Measurements from ENCODE around the gene JAKMIP3. TPM values are rescaled to one million over a fixed set of nuclear protein-coding genes. Genes with fewer than 3 reads are reported as not detected.
A peak's percentile ranks its signal among the peaks of the same experiment; 100 is the strongest.

The JAKMIP3 gene
- total RNA-seq, 6 donors from 2014 or later, result 0.13 to 3.1 (median 0.52) TPM; not detected in 2

GRCh38 chr10:132110111-132110521 lies 44.4 kb downstream of the JAKMIP3 start:
- TF ChIP-seq POLR2AphosphoS5 (IDR thresholded peaks at IDR 0.05) (no peak), EP300 (IDR thresholded peaks at IDR 0.05) (no peak), POLR2A (IDR thresholded peaks at IDR 0.05) (no peak)
- TF ChIP-seq, protein P1, sequence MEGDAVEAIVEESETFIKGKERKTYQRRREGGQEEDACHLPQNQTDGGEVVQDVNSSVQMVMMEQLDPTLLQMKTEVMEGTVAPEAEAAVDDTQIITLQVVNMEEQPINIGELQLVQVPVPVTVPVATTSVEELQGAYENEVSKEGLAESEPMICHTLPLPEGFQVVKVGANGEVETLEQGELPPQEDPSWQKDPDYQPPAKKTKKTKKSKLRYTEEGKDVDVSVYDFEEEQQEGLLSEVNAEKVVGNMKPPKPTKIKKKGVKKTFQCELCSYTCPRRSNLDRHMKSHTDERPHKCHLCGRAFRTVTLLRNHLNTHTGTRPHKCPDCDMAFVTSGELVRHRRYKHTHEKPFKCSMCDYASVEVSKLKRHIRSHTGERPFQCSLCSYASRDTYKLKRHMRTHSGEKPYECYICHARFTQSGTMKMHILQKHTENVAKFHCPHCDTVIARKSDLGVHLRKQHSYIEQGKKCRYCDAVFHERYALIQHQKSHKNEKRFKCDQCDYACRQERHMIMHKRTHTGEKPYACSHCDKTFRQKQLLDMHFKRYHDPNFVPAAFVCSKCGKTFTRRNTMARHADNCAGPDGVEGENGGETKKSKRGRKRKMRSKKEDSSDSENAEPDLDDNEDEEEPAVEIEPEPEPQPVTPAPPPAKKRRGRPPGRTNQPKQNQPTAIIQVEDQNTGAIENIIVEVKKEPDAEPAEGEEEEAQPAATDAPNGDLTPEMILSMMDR (IDR thresholded peaks at IDR 0.05), result no peak
- DNase-seq (peak; percentile 13 to 62), ATAC-seq (ENCODE audit: low FRiP score in 2 of 2) (peak in 1 of 2 donors; percentile 15)
- H3K4me3 ChIP-seq, result no peak overlapping the region
- H3K36me3 ChIP-seq, result no peaks in the 10 kb centered on the region
- 74 to 76% methylated on average over 6 to 14 of the region's 14 CpGs for WGBS, 2 donors
- H3K4me1 ChIP-seq, result no peaks in the 10 kb centered on the region
- H3K9me3 ChIP-seq, result no peaks in the 10 kb centered on the region
- H3K27me3 ChIP-seq, result no peaks in the 10 kb centered on the region
- no peak overlapping the region for H3K27ac ChIP-seq

- DNase-seq, result peak in 1 of 2 donors; percentile 9
- ATAC-seq (ENCODE audit: low FRiP score in 2 of 2), result no peak
- H3K27me3 ChIP-seq, result no peaks in the 10 kb centered on the region
- H3K4me1 ChIP-seq, result no peaks in the 10 kb centered on the region
- H3K27ac ChIP-seq, result no peak overlapping the region
- WGBS, 2 donors, result 56 to 80% methylated on average over 14 of the region's 14 CpGs
- no peaks in the 10 kb centered on the region for H3K9me3 ChIP-seq
- no peak overlapping the region for H3K4me3 ChIP-seq
- TF ChIP-seq POLR2A (IDR thresholded peaks at IDR 0.05) (no peak), POLR2AphosphoS5 (IDR thresholded peaks at IDR 0.05) (no peak), EP300 (IDR thresholded peaks at IDR 0.05) (no peak)
- TF ChIP-seq, protein P1 (IDR thresholded peaks at IDR 0.05), result no peak
- no peaks in the 10 kb centered on the region for H3K36me3 ChIP-seq
Observed at GRCh38 chr10:132110713-132111112, 45.0 kb downstream of the JAKMIP3 start.

DNA sequence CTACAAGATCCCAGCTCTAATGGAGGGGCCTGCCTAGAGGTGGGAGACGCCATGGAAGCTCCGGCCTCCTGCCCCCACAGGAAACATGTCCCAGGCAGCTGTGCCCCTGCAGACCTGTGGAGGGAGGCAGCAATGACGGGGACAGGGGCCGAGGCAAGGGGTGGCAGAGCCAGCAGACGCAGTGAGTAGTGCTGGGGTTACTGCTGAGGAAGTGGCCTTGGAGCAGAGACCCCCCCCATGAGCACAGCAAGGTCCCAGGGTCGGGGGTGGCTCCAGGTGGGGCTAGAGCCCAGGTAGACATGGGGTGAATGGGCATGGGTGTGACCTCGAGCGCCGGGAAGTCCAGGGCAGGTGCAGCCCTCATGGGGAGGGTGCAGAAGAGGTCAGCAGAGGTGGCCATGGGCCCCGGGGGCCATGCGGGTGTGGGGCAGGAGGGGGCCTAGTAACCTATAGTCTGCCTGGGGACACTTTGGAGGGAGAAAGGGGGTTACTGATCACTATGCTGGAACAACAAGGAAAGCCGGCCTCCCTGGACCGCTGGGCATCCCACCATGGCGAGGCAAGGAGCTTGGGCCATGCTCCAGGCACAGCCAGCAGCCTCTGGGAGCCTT lies 45.5 kb downstream of the JAKMIP3 start:
- ATAC-seq (ENCODE audit: low FRiP score in 2 of 2), result no peak
- WGBS, 2 donors, result 81 to 86% methylated on average over 13 of the region's 14 CpGs
- no peak for TF ChIP-seq POLR2AphosphoS5 (IDR thresholded peaks at IDR 0.05)
- no peak for TF ChIP-seq POLR2A (IDR thresholded peaks at IDR 0.05)
- TF ChIP-seq, protein P1 (IDR thresholded peaks at IDR 0.05), result no peak
- TF ChIP-seq EP300 (IDR thresholded peaks at IDR 0.05), result no peak

DNA sequence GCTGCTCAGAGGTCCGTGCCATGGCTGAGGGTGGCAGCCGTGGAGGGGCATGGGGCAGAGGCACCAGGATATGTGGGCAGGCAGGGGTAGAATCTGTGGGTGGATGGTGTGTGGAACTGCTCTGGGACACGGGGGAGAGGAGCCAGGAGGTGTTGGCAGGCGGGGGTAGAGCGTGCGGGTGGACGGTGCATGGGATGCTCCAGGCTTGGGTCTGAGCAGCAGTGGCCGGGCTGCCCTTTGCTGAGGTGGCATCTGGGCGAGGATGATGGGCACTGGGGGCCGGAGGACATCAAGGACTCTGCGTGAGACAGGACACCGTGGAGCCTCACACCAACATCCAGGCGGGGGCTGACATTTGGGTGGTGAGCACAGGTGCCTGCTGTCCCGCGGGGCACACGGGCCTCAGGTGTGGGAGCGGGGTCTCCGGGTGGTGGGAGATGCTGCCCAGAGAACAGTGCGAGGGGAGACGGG lies 46.2 kb downstream of the JAKMIP3 start:
- 86 to 87% methylated on average over 18 to 20 of the region's 20 CpGs for WGBS, 2 donors
- H3K27me3 ChIP-seq, result no peaks in the 10 kb centered on the region
- no peaks in the 10 kb centered on the region for H3K4me1 ChIP-seq
- H3K27ac ChIP-seq, result no peak overlapping the region
- H3K36me3 ChIP-seq, result no peaks in the 10 kb centered on the region
- no peak for TF ChIP-seq POLR2AphosphoS5 (IDR thresholded peaks at IDR 0.05)
- TF ChIP-seq EP300 (IDR thresholded peaks at IDR 0.05), result no peak
- no peak for TF ChIP-seq POLR2A (IDR thresholded peaks at IDR 0.05)
- TF ChIP-seq, protein P1 (IDR thresholded peaks at IDR 0.05), result no peak
- no peak overlapping the region for H3K4me3 ChIP-seq
- no peaks in the 10 kb centered on the region for H3K9me3 ChIP-seq
- ATAC-seq (ENCODE audit: low FRiP score in 2 of 2) (peak in 1 of 2 donors; percentile 38), DNase-seq (peak in 1 of 2 donors; percentile 14)

More for the DNA sequence above, 45.5 kb downstream of the JAKMIP3 start:
- no peak overlapping the region for H3K4me3 ChIP-seq
- H3K27me3 ChIP-seq, result no peaks in the 10 kb centered on the region
- no peak overlapping the region for H3K27ac ChIP-seq
- DNase-seq, result peak in 1 of 2 donors; percentile 14
- H3K36me3 ChIP-seq, result no peaks in the 10 kb centered on the region
- no peaks in the 10 kb centered on the region for H3K9me3 ChIP-seq
- H3K4me1 ChIP-seq, result no peaks in the 10 kb centered on the region

DNA sequence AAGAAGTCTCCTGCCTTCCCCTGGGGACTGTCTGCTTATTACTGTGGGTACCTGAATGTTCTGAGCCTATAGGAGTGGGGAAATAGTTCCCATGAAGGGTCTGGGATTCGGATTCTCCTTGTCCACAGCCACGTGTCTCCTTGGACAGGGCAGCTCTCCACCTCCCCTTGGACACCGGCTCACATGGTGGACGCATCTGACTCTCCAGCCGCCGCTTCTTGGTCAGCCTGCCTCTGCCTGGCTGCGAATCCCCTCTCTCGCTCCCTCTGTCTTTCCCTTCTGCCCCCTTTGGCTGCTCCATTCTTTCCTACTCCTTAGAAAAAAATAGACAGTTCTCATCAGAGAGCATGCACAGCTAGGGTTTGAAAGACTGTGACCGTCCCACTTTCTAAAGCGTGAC lies 46.9 kb downstream of the JAKMIP3 start:
- ATAC-seq (ENCODE audit: low FRiP score in 2 of 2) (no peak), DNase-seq (peak in 1 of 2 donors; percentile 12)
- Histone ChIP-seq H3K4me3 (no peak overlapping the region), H3K36me3 (no peaks in the 10 kb centered on the region), H3K4me1 (no peaks in the 10 kb centered on the region), H3K27ac (no peak overlapping the region), H3K9me3 (no peaks in the 10 kb centered on the region), H3K27me3 (no peaks in the 10 kb centered on the region)
- TF ChIP-seq POLR2AphosphoS5 (IDR thresholded peaks at IDR 0.05) (no peak), EP300 (IDR thresholded peaks at IDR 0.05) (no peak), POLR2A (IDR thresholded peaks at IDR 0.05) (no peak)
- TF ChIP-seq, protein P1 (IDR thresholded peaks at IDR 0.05), result no peak
- 77 to 81% methylated on average over 10 of the region's 10 CpGs for WGBS, 2 donors
